Natural killer cell (primary cell): Measurements from ENCODE around the gene CCR5AS.

Experiments used
- ATAC-seq, 3 donors: fragments of 150-1000 bp in 2 of 3; fragments of 200-7000 bp in 1 of 3; cut with Tn5 transposase; 1 replicate in 1 of 3; 2 replicates in 2 of 3; pipeline ENCODE4 v1.10.0; 2021; ENCODE audit warnings: mild to moderate bottlenecking in 2 of 3, moderate library complexity in 2 of 3
- DNase-seq, 2 donors: peaks; one replicate each; pipeline versions ENCODE4 v3.0.0 to v3.0.0-alpha.2; 2013 to 2021; ENCODE audit warnings: mixed read lengths in 1 of 2
- H3K27ac ChIP-seq: one replicate; pipeline ENCODE4 v1.5.1; 2013; ENCODE audit warnings: mild to moderate bottlenecking, low read length
- H3K27me3 ChIP-seq: one replicate; pipeline ENCODE4 v1.6.1; 2013; ENCODE audit warnings: low read length; ENCODE audit not compliant: control insufficient read depth, insufficient read depth
- H3K36me3 ChIP-seq: one replicate; pipeline ENCODE4 v1.6.1; 2013; ENCODE audit warnings: low read length; ENCODE audit not compliant: control insufficient read depth, insufficient read depth
- H3K4me1 ChIP-seq: one replicate; pipeline ENCODE4 v1.6.1; 2013; ENCODE audit warnings: low read length; ENCODE audit not compliant: control insufficient read depth, insufficient read depth
- H3K4me3 ChIP-seq: one replicate; pipeline ENCODE4 v1.5.1; 2013; ENCODE audit warnings: low read length
- H3K9me3 ChIP-seq: one replicate; pipeline ENCODE4 v1.6.1; 2013; ENCODE audit warnings: low read length; ENCODE audit not compliant: control insufficient read depth, insufficient read depth
- H3K27ac Mint-ChIP-seq, 2 donors: one replicate each; pipeline ENCODE4 v1.8.0; 2022; ENCODE audit warnings: mild to moderate bottlenecking in 2 of 2, mixed read lengths in 2 of 2, moderate library complexity in 1 of 2
- H3K27me3 Mint-ChIP-seq, 2 donors: one replicate each; pipeline ENCODE4 v1.8.0; 2022; ENCODE audit warnings: low read depth in 2 of 2, mixed read lengths in 2 of 2
- H3K36me3 Mint-ChIP-seq: one replicate; pipeline ENCODE4 v1.8.0; 2022; ENCODE audit warnings: mixed read lengths
- H3K4me1 Mint-ChIP-seq, 2 donors: one replicate each; pipeline ENCODE4 v1.8.0; 2022; ENCODE audit warnings: mixed read lengths in 2 of 2
- H3K4me3 Mint-ChIP-seq: one replicate; pipeline ENCODE4 v1.8.0; 2022; ENCODE audit warnings: mild to moderate bottlenecking, moderate library complexity, mixed read lengths
- H3K9me3 Mint-ChIP-seq, 2 donors: one replicate each; pipeline ENCODE4 v1.8.0; 2022; ENCODE audit warnings: mixed read lengths in 2 of 2
- CTCF ChIP-seq: fragments of 200-600 bp; IDR thresholded peaks from one replicate; pipeline ENCODE4 v1.8.0; 2022; ENCODE audit warnings: antibody characterized with exemption
- WGBS: methylation state at CpG from one replicate; pipeline ENCODE4 v1.1.7; 2013; ENCODE audit warnings: missing lambda C conversion rate; ENCODE audit not compliant: insufficient coverage; 5-methylcytosine and 5-hydroxymethylcytosine counted together
- intact Hi-C: fragments of 100-400 bp; cut with micrococcal nuclease; formaldehyde crosslinking; loops from one replicate; pipeline ENCODE4 v1.14.2; 2022

The CCR5AS gene

DNA sequence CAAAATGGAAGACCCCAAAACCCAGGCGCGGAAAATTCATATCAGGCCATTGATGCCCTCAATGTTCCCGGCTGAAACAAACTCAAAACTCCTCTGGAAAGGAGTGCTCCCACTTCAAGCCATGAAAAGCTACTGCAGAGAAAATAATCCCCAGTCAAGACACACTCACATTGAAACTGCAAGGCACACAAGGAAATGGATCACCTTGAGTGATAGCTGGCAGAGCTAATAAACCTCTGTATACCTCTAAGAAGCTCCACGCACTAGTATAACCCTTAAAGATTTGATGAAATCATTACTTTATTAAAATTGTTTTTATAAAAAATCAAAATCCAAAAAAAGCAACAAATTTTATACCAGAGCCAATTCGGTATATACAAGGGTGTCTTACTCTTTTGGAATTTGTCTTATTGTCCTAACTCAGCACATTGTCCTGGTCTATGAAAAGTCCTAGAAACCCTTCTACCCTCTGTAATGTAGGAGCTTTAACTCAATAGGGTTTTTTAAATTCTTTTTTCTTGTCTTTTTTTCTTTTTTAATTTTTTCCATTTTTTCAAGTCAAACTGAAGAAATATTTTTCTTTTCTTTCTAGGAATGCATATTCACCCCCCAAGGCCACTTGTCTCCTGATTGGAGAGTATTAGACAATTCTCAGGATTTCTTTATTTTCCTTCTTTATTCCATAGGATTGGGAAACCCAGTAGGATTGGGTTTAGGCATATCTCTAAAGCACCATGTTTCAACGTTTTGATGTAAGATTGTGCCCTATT, 8.5 kb downstream of the CCR5AS start:
- H3K36me3 Mint-ChIP-seq: no peaks in the 10 kb centered on the region
- intact Hi-C loops: no loop called here
- Histone ChIP-seq H3K27ac (no peak overlapping the region), H3K4me1 (peaks cover 18% of the 10 kb centered on the region), H3K4me3 (no peak overlapping the region), H3K27me3 (no peaks in the 10 kb centered on the region), H3K36me3 (no peaks in the 10 kb centered on the region), H3K9me3 (no peaks in the 10 kb centered on the region)
- no peaks in the 10 kb centered on the region for H3K9me3 Mint-ChIP-seq
- H3K4me3 Mint-ChIP-seq: no peak overlapping the region
- no peak for TF ChIP-seq CTCF
- no peak for ATAC-seq
- no peak for DNase-seq
- 97% methylated on average over 5 of the region's 6 CpGs for WGBS
- H3K27ac Mint-ChIP-seq: no peak overlapping the region
- peaks cover 10 to 16% of the 10 kb centered on the region in 2 donors for H3K4me1 Mint-ChIP-seq
- peaks cover 0 to 4% of the 10 kb centered on the region in 2 donors for H3K27me3 Mint-ChIP-seq

DNA sequence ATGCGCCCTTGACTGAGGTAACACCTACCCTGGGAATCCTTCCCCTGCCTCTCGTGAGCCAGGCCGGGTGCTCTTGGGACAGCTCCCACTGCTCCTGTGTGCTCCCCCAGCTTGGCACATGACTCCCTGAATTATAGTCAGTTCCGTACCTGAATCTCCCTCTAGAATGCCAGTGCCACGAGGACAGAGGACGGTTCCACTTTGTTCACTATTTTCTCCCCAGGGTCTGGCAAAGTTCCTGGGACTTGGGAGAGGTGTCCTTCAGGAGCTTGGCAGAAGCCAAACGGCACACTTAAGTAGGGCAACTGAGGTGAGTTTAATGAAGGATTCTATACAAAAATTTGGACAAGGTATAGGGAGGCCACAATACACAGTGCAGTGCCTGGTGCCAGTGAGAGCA, 9.8 kb downstream of the CCR5AS start:
- Mint-ChIP-seq H3K4me1 (peaks cover 10 to 16% of the 10 kb centered on the region in 2 donors), H3K27me3 (peaks cover 0 to 4% of the 10 kb centered on the region in 2 donors), H3K27ac (no peak overlapping the region), H3K36me3 (no peaks in the 10 kb centered on the region), H3K4me3 (no peak overlapping the region), H3K9me3 (no peaks in the 10 kb centered on the region)
- intact Hi-C loops: no loop called here
- Histone ChIP-seq H3K4me1 (peaks cover 18% of the 10 kb centered on the region), H3K9me3 (no peaks in the 10 kb centered on the region), H3K4me3 (no peak overlapping the region), H3K27me3 (no peaks in the 10 kb centered on the region), H3K36me3 (no peaks in the 10 kb centered on the region), H3K27ac (no peak overlapping the region)
- ATAC-seq: no peak
- WGBS: 97% methylated on average over 7 of the region's 7 CpGs
- no peak for DNase-seq
- TF ChIP-seq CTCF: no peak

GRCh38 chr3:46395766-46396530, 10.9 kb downstream of the CCR5AS start:
- H3K27me3 ChIP-seq: no peaks in the 10 kb centered on the region
- Mint-ChIP-seq H3K27me3 (peaks cover 0 to 4% of the 10 kb centered on the region in 2 donors), H3K4me3 (no peak overlapping the region), H3K9me3 (no peaks in the 10 kb centered on the region), H3K4me1 (peaks cover 10 to 16% of the 10 kb centered on the region in 2 donors), H3K27ac (no peak overlapping the region), H3K36me3 (no peaks in the 10 kb centered on the region)
- H3K9me3 ChIP-seq: no peaks in the 10 kb centered on the region
- peak; percentile 42 to 64 (median 42) for ATAC-seq
- TF ChIP-seq CTCF: no peak
- no peaks in the 10 kb centered on the region for H3K36me3 ChIP-seq
- WGBS: 39% methylated on average over 5 of the region's 6 CpGs
- intact Hi-C loops: no loop called here
- H3K27ac ChIP-seq: no peak overlapping the region
- DNase-seq: no peak
- H3K4me3 ChIP-seq: no peak overlapping the region
- H3K4me1 ChIP-seq: peaks cover 18% of the 10 kb centered on the region
